Measurements from ENCODE around the gene UTP18.
A peak's percentile ranks its signal among the peaks of the same experiment; 100 is the strongest.

UTP18 gene

GRCh38 chr17:51260237-51261023 is at the start of gene UTP18:
Gene UTP18 (plus strand): TSS chr17:51260546. CDS start chr17:51260585, 39 bp downstream.
- no peaks in the 10 kb centered on the region for H3K9me3 ChIP-seq (ENCODE audit: insufficient read depth, low read length)
- TF ChIP-seq EZH2phosphoT487 (IDR thresholded peaks at IDR 0.05; ENCODE audit: low read depth) (no peak), CTCF (IDR thresholded peaks at IDR 0.05; ENCODE audit: low read depth, low read length) (no peak)
- H3K79me2 ChIP-seq (ENCODE audit: low read length): peaks cover 93% of the 10 kb centered on the region

DNA sequence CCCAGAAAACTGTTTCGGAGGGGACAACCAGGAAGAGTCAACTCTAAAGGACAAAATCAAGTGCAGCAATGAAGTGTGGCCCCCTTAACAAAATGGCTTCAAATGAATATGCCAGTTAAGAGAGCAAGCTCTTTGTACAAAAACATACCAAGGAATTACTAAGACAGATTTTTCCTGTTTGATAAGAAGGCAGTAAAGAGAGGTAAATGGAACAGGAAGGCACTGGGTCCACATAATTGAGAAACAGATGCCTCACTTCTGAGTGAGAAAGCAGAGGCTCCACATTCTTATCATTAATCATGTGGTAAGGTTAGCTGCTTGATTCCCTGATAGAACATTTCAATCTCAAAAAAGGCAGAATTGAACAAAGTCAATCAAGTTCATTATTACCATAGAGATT is 45.4 kb upstream of the UTP18 start:
- Histone ChIP-seq H2AFZ (ENCODE audit: low read depth, low read length) (no peak overlapping the region), H3K4me1 (ENCODE audit: low read length) (no peaks in the 10 kb centered on the region), H3K4me2 (ENCODE audit: low read length) (no peak overlapping the region), H3K27ac (ENCODE audit: low read length) (no peak overlapping the region), H4K20me1 (ENCODE audit: insufficient read depth, low read length) (no peaks in the 10 kb centered on the region), H3K4me3 (ENCODE audit: low read length) (no peak overlapping the region), H3K36me3 (replicated peaks; ENCODE audit: low read depth, low read length) (peaks cover 32% of the 10 kb centered on the region), H3K27me3 (ENCODE audit: low read depth, low read length) (no peaks in the 10 kb centered on the region), H3K9me3 (ENCODE audit: insufficient read depth, low read length) (no peaks in the 10 kb centered on the region), H3K79me2 (ENCODE audit: low read length) (no peaks in the 10 kb centered on the region), H3K9ac (ENCODE audit: low read length) (no peak overlapping the region)
- no peak for TF ChIP-seq CTCF (IDR thresholded peaks at IDR 0.05; ENCODE audit: low read depth, low read length)
- no peak for TF ChIP-seq EZH2phosphoT487 (IDR thresholded peaks at IDR 0.05; ENCODE audit: low read depth)

More at GRCh38 chr17:51260237-51261023, at the start of gene UTP18:
- H3K4me3 ChIP-seq (ENCODE audit: low read length): peak within 1 kb of the TSS; percentile 98
- H3K4me1 ChIP-seq (ENCODE audit: low read length): peaks cover 20% of the 10 kb centered on the region
- peak within 1 kb of the TSS; percentile 88 for H3K27ac ChIP-seq (ENCODE audit: low read length)
- peak within 1 kb of the TSS; percentile 93 for H3K9ac ChIP-seq (ENCODE audit: low read length)
- no peaks in the 10 kb centered on the region for H3K27me3 ChIP-seq (ENCODE audit: low read depth, low read length)
- peak within 1 kb of the TSS; percentile 81; the same call in 1 of the 2 replicates for H2AFZ ChIP-seq (ENCODE audit: low read depth, low read length)
- peak within 1 kb of the TSS; percentile 95 for H3K4me2 ChIP-seq (ENCODE audit: low read length)
- H4K20me1 ChIP-seq (ENCODE audit: insufficient read depth, low read length): peaks cover 46% of the 10 kb centered on the region
- peaks cover 36% of the 10 kb centered on the region for H3K36me3 ChIP-seq (replicated peaks; ENCODE audit: low read depth, low read length)

DNA sequence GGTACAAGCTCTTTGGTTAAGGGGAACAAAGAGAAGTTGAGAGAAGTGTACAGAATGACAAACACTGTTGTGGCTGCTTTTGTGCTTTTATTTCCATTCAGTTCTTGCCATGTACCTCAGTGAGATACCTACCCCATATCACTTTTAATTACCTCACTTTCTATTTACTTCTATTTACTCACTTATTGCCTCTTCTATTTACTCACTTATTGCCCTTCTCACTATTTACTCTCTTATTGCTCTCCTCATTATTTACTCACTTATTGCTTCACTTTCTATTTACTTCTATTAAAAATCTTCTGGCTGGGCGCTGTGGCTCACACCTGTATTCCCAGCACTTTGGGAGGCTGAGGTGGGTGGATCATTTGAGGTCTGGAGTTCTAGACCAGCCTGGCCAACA is 42.4 kb upstream of the UTP18 start:
- Histone ChIP-seq H3K4me1 (ENCODE audit: low read length) (no peaks in the 10 kb centered on the region), H3K4me3 (ENCODE audit: low read length) (no peak overlapping the region), H3K4me2 (ENCODE audit: low read length) (no peak overlapping the region), H3K9me3 (ENCODE audit: insufficient read depth, low read length) (no peaks in the 10 kb centered on the region), H3K79me2 (ENCODE audit: low read length) (peaks cover 9% of the 10 kb centered on the region; the same call in 1 of the 2 replicates), H3K9ac (ENCODE audit: low read length) (no peak overlapping the region), H4K20me1 (ENCODE audit: insufficient read depth, low read length) (no peaks in the 10 kb centered on the region), H3K27me3 (ENCODE audit: low read depth, low read length) (no peaks in the 10 kb centered on the region), H3K27ac (ENCODE audit: low read length) (no peak overlapping the region), H3K36me3 (replicated peaks; ENCODE audit: low read depth, low read length) (peaks cover 40% of the 10 kb centered on the region), H2AFZ (ENCODE audit: low read depth, low read length) (no peak overlapping the region)
- TF ChIP-seq EZH2phosphoT487 (IDR thresholded peaks at IDR 0.05; ENCODE audit: low read depth) (no peak), CTCF (IDR thresholded peaks at IDR 0.05; ENCODE audit: low read depth, low read length) (no peak)

DNA sequence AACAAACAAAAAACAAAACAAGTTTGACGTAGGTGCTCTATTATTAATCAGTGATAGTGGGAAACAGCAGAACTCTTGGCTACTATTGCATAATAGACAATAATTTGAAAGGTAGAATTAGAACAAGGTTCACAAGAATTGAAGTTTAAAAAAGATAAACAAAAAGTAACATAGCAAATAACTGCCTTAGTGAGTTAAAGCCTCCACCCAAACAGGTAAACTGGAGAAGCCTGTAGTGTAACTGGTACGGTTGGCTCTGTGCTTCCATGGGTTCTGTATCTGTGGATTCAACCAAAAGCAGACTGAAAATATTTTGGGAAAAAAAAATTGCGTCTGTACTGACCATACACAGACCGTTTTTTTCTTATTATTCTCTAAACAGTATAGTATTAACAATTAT is 39.0 kb upstream of the UTP18 start:
- Histone ChIP-seq H2AFZ (ENCODE audit: low read depth, low read length) (no peak overlapping the region), H3K79me2 (ENCODE audit: low read length) (peaks cover 26% of the 10 kb centered on the region), H4K20me1 (ENCODE audit: insufficient read depth, low read length) (peaks cover 18% of the 10 kb centered on the region), H3K36me3 (replicated peaks; ENCODE audit: low read depth, low read length) (peaks cover 39% of the 10 kb centered on the region), H3K9ac (ENCODE audit: low read length) (no peak overlapping the region), H3K27ac (ENCODE audit: low read length) (no peak overlapping the region), H3K4me1 (ENCODE audit: low read length) (peaks cover 13% of the 10 kb centered on the region), H3K9me3 (ENCODE audit: insufficient read depth, low read length) (no peaks in the 10 kb centered on the region), H3K4me2 (ENCODE audit: low read length) (no peak overlapping the region), H3K27me3 (ENCODE audit: low read depth, low read length) (no peaks in the 10 kb centered on the region), H3K4me3 (ENCODE audit: low read length) (no peak overlapping the region)
- no peak for TF ChIP-seq EZH2phosphoT487 (IDR thresholded peaks at IDR 0.05; ENCODE audit: low read depth)
- TF ChIP-seq CTCF (IDR thresholded peaks at IDR 0.05; ENCODE audit: low read depth, low read length): no peak
